Measurements from ENCODE around the gene GPER1.

GPER1 gene

GRCh38 chr7:1054438-1054837, 33.5 kb upstream of the GPER1 start:
- DNase-seq (ENCODE audit: low spot score), result no peak

GRCh38 chr7:1054861-1055450, 33.0 kb upstream of the GPER1 start:
- no peak for DNase-seq (ENCODE audit: low spot score)

GRCh38 chr7:1055491-1055955, 32.4 kb upstream of the GPER1 start:
- no peak for DNase-seq (ENCODE audit: low spot score)

- DNase-seq (ENCODE audit: low spot score), result no peak
These were observed 31.7 kb upstream of the GPER1 start for GRCh38 chr7:1055956-1056784.

- no peak for DNase-seq (ENCODE audit: low spot score)
These were observed 31.0 kb upstream of the GPER1 start for GRCh38 chr7:1056785-1057410.

GRCh38 chr7:1057416-1058291, 30.3 kb upstream of the GPER1 start:
- DNase-seq (ENCODE audit: low spot score), result no peak

GRCh38 chr7:1058311-1058710, 29.6 kb upstream of the GPER1 start:
- DNase-seq (ENCODE audit: low spot score), result no peak

GRCh38 chr7:1058821-1059199, 29.1 kb upstream of the GPER1 start:
- peak; percentile 58 for DNase-seq (ENCODE audit: low spot score)

GRCh38 chr7:1059200-1060091, 28.5 kb upstream of the GPER1 start:
- DNase-seq (ENCODE audit: low spot score), result no peak

GRCh38 chr7:1060315-1061072, 27.4 kb upstream of the GPER1 start:
- DNase-seq (ENCODE audit: low spot score), result peak; percentile 30

GRCh38 chr7:1061180-1061579, 26.7 kb upstream of the GPER1 start:
- no peak for DNase-seq (ENCODE audit: low spot score)

GRCh38 chr7:1062296-1063294, 25.3 kb upstream of the GPER1 start:
- no peak for DNase-seq (ENCODE audit: low spot score)

GRCh38 chr7:1063361-1063760, 24.6 kb upstream of the GPER1 start:
- DNase-seq (ENCODE audit: low spot score), result no peak

- no peak for DNase-seq (ENCODE audit: low spot score)
These were observed 23.3 kb upstream of the GPER1 start for GRCh38 chr7:1064581-1064980.

- DNase-seq (ENCODE audit: low spot score), result no peak
These were observed 22.7 kb upstream of the GPER1 start for GRCh38 chr7:1065263-1065584.

- DNase-seq (ENCODE audit: low spot score), result peak; percentile 96
These were observed 22.2 kb upstream of the GPER1 start for GRCh38 chr7:1065585-1066241.

- DNase-seq (ENCODE audit: low spot score), result no peak
These were observed 21.7 kb upstream of the GPER1 start for GRCh38 chr7:1066242-1066588.

- DNase-seq (ENCODE audit: low spot score), result no peak
These were observed 19.9 kb upstream of the GPER1 start for GRCh38 chr7:1068013-1068412.

GRCh38 chr7:1068619-1069018, 19.3 kb upstream of the GPER1 start:
- no peak for DNase-seq (ENCODE audit: low spot score)
